Fibroblast of the aortic adventitia (primary cell): Measurements from ENCODE around the gene ZNF444. TPM values are rescaled to one million over a fixed set of nuclear protein-coding genes. Genes with fewer than 3 reads are reported as not detected.

Source experiments
- DNase-seq: peaks from one replicate; pipeline ENCODE4 v3.0.0-alpha.2; 2010; ENCODE audit warnings: low read depth
- H3K4me3 ChIP-seq: 2 replicates; pipeline ENCODE4 v1.5.1; 2011; ENCODE audit warnings: low read depth, mild to moderate bottlenecking, control low read depth, low read length, moderate library complexity
- total RNA-seq: library from RNA; depleted of rRNA; stranded (reverse); fragments of >200 nt; gene quantifications from 2 replicates; pipeline ENCODE4 v1.2.3, GENCODE V29; 2012; ENCODE audit warnings: low replicate concordance
- TF ChIP-seq, protein P1 (sequence below): IDR thresholded peaks from 2 replicates; pipeline ENCODE4 v1.5.1; 2011; ENCODE audit warnings: mild to moderate bottlenecking, low read length, control low read depth, inconsistent platforms; ENCODE audit not compliant: insufficient read depth

The ZNF444 gene
- total RNA-seq, 1 donor: 12.9 TPM

DNA sequence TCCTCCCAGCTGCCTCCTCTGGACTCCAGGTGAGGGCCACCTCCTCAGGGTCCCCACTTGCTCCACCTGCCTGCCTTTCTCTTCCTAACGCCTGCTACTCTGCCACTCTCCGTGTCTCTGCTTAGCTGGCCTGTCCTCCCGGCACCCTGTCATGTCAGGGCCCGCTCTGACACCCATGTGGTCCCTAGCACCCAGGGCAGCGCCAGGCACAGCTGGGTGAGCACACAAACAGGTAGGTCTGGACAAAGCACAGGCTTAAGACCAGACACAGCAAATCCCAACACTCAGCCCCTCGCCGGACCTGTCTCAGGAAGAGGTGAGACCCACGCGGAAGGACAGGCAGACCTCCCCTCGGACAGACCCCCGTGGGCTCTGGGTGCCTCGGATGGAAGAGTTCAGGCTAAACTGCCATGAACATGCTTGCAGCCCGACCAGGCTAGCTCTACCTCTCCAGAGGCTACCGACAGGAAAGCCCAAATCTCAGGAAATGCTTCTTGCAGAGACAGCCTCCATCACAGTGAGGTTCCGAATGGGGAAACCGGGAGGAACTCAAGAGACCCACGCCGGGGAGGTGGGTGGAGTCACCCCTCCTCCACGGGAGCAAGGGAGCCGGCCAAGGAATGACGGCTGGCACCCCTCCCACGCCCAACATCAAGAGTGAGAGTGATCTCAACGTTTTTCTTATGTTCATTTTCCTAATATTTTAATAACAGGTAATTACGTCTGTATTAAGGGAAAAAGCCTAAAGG is 32.5 kb upstream of the ZNF444 start:
- TF ChIP-seq, protein P1, sequence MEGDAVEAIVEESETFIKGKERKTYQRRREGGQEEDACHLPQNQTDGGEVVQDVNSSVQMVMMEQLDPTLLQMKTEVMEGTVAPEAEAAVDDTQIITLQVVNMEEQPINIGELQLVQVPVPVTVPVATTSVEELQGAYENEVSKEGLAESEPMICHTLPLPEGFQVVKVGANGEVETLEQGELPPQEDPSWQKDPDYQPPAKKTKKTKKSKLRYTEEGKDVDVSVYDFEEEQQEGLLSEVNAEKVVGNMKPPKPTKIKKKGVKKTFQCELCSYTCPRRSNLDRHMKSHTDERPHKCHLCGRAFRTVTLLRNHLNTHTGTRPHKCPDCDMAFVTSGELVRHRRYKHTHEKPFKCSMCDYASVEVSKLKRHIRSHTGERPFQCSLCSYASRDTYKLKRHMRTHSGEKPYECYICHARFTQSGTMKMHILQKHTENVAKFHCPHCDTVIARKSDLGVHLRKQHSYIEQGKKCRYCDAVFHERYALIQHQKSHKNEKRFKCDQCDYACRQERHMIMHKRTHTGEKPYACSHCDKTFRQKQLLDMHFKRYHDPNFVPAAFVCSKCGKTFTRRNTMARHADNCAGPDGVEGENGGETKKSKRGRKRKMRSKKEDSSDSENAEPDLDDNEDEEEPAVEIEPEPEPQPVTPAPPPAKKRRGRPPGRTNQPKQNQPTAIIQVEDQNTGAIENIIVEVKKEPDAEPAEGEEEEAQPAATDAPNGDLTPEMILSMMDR: no peak
- DNase-seq: peak; percentile 59
- peak overlapping the region; percentile 33 for H3K4me3 ChIP-seq

DNA sequence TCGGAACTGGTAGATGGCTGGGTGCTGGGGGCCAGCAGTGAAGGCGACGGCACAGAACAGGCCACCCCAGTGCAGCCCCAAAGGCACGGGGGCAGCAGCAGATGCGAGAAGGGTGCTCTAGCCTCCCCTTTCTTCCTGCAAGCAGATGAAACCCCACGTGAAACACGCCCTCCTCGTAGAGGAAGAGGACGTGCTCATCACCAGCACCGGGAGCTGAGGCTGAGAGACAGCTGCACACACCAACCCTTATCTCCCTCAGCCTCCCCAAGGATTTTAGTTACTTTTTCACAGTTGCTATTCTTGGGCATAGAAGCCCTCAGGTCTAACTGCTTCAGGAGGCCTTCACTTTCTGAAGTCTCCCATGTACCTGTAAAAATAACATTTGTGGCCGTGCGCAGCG is 31.9 kb upstream of the ZNF444 start:
- TF ChIP-seq, protein P1: no peak
- DNase-seq: peak; percentile 37
- H3K4me3 ChIP-seq: peak overlapping the region; percentile 33

DNA sequence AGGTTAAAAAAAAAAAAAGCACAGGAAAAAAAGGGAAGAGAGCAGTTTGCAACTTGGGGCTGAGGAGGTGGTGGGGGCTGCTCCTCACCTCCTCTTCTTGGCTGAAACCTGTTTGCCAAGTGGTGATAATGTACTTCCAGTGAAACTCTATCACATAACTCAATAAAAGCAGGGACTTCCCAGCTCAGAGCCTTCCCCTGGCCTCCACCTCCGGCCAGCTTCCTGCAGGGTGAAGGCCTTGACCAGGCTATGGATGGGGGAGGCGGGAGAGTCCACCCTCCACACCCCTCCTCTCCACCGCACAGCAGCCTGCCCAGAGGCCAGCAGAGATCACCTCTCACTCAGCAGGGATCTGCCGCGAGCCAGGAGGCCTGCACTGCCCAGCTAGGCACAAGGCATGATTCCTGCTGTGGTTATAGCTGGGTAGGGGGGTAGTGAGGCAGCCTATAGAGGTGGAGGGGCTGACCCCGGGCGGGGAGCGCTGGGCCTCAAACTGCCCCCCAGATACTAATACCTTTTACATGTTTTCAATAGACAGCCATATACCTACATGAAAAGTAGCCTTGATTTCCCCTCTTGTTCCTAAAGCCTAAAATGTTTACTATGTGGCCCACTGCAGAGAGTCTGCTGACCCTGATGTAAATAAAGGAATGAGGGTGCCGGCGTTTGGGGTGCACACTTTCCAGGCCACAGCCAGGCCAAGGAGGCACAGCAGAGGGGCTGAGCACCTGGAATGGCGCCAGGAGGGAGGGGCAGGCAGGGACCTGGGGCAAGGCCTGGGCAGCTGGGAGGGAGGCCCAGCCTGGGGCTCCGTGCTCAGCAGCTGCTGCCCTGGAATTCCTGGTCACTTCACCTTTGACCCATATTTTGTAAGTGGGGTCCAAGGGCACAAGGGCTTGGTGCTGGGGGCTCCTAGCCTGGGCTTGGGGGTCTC is 30.3 kb upstream of the ZNF444 start:
- no peak overlapping the region for H3K4me3 ChIP-seq
- peak; percentile 34 for DNase-seq
- TF ChIP-seq, protein P1: no peak

DNA sequence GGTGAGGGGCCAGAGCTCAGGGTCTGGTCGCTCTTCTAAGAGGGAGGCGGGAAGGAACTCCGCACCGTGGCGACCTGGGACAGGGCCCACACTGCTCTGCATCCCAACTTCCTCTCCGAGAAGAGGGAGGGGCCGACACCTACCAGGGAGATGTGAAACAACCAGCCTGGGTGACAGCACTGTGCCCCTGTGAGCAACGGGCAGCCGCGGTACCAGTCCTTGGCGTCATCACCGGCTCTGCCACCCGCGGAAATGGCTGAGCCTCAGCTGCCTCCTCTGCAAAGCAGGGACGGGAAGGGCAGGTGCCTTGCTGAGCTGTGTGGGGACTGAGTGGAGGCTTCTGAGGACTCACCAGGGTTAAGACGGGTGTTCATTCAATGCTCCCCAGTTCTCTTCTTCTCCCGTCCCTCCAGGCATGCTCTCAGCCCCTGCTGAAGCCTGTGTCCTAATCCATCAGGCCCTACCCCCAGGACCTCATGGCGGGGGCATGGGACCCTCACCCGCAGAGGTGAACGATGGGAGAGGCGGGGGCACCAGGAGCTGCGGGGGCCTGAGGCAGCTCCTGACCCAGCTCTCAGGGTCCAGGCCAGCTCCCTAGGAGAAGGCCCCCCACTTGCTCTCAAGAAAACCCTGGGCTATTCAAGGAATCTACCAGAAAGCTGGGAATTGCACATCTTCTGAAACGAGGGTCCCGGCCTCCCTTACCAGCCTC is 29.3 kb upstream of the ZNF444 start:
- DNase-seq: no peak
- TF ChIP-seq, protein P1: no peak

DNA sequence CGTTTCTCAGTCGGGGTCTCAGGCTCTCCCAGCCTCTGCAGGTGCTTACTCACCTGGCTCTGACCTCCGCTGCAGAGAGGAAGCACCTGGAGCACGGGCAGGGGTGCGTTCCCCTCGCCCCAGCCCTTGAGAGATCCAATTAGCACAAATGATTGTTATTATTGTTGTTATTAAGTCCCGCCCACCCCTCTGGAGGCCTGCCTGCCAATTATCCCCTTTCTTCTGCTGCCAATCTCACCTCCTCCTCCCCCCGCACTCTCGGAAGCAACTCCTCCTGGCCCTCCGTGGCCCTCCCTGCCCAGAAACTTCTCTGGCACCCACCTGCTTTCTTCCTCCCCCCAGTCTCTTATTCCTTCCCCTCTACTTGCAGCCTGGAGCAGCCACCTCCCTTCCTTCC is 28.8 kb upstream of the ZNF444 start:
- TF ChIP-seq, protein P1: no peak
- no peak overlapping the region for H3K4me3 ChIP-seq
- DNase-seq: no peak

More for the DNA sequence above, 29.3 kb upstream of the ZNF444 start:
- H3K4me3 ChIP-seq: no peak overlapping the region

DNA sequence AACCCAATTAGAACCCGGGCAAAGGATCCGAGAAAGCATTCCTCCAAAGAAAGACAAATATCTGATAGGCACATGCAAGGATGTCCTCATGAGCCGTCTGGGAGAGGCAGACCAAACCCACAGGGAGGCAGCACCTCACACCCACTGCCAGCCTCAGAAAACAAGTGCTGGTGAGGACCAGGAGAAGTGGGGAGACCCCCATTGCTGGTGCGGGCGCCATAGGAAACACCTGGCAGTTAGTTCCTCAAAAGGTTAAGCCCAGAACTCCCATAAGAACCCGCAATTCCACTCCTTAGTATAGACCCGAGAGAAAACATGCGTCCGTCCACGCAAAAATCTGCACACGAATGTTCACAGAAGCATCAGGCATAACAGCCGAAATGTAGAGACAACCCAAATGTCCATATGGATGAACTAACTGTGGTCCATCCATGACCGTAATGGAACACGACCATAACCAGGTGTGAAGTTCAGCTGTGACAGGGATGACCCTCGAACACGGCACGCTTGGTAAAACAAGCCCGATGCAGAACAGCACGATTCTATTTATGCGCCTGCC is 27.9 kb upstream of the ZNF444 start:
- no peak for DNase-seq
- TF ChIP-seq, protein P1: no peak

More for the DNA sequence above, 27.9 kb upstream of the ZNF444 start:
- H3K4me3 ChIP-seq: no peak overlapping the region
